ENCODE data around the gene LYPD1.
A peak's percentile ranks its signal among the peaks of the same experiment; 100 is the strongest.

LYPD1 gene

DNA sequence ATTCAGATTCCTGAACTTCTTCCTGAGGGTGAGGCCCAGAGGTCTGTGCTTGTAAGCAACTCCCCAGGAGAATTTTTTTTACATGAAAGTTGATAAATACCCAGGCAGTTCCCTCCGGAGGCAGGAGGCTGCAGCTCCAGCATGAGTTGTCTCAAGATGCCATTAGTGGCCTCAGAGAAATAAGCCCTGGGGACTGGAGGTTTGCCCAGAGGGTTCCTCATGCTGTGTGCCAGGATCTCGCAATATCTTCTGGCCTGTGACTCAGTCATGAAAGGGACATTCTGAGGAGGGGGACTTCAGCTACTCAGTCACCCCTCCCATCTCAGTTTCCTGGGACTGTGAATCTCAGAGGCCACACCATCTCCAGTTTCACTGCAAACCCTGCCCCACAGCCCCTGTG lies 49.9 kb downstream of the LYPD1 start:
- DNase-seq (ENCODE audit: low read depth) = peak; percentile 5
- no peak overlapping the region for H3K4me3 ChIP-seq (ENCODE audit: control insufficient read depth, low read depth, low read length)

DNA sequence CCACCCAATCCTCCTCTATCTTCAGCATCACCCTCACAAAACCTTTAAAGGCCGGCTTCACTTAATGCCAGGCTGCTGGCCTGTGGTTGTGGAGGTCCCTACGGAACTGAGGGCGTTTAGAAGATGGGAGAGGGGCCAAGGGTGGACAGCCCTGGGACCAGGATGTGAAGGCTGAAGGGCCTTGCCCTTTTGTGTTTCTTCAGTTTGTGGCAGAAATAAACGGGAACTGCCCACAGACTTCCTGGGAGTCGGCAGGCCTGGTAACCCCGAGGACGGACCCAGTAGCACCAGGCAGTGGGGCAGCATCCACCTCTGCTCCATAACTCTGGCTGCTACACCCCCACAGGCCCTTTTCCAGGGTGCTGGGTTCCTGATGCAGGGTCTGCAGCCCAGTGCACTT lies 51.3 kb downstream of the LYPD1 start:
- TF ChIP-seq, protein P1, sequence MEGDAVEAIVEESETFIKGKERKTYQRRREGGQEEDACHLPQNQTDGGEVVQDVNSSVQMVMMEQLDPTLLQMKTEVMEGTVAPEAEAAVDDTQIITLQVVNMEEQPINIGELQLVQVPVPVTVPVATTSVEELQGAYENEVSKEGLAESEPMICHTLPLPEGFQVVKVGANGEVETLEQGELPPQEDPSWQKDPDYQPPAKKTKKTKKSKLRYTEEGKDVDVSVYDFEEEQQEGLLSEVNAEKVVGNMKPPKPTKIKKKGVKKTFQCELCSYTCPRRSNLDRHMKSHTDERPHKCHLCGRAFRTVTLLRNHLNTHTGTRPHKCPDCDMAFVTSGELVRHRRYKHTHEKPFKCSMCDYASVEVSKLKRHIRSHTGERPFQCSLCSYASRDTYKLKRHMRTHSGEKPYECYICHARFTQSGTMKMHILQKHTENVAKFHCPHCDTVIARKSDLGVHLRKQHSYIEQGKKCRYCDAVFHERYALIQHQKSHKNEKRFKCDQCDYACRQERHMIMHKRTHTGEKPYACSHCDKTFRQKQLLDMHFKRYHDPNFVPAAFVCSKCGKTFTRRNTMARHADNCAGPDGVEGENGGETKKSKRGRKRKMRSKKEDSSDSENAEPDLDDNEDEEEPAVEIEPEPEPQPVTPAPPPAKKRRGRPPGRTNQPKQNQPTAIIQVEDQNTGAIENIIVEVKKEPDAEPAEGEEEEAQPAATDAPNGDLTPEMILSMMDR (conservative IDR thresholded peaks at IDR 0.05; ENCODE audit: control insufficient read depth, insufficient read depth, low read depth, low read length) = no peak
- H3K4me3 ChIP-seq (ENCODE audit: control insufficient read depth, low read depth, low read length) = no peak overlapping the region
- no peak for DNase-seq (ENCODE audit: low read depth)

More for the DNA sequence above, 49.9 kb downstream of the LYPD1 start:
- TF ChIP-seq, protein P1 (conservative IDR thresholded peaks at IDR 0.05; ENCODE audit: control insufficient read depth, insufficient read depth, low read depth, low read length) = no peak

DNA sequence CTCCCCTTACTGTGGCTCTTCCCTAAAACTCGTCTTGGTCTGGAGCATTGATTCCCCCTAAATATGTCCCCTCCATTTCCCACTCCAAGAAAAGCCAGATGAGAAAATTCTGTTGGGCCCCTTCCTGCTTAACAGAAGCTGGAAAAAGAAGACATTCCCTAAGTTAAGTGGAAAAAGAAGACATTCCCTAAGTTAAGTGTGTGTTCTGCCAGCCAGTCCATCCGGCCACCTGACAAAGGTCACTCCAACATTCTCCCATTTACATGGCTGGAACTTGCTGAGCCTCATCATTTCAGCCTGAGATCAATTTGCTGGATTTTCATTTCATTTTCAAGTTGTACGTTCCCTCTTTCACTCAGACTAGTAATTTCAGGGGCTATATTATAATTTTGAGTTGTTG lies 52.0 kb downstream of the LYPD1 start:
- DNase-seq (ENCODE audit: low read depth) = no peak
- TF ChIP-seq, protein P1 (conservative IDR thresholded peaks at IDR 0.05; ENCODE audit: control insufficient read depth, insufficient read depth, low read depth, low read length) = no peak
- H3K4me3 ChIP-seq (ENCODE audit: control insufficient read depth, low read depth, low read length) = no peak overlapping the region

- no peak overlapping the region for H3K4me3 ChIP-seq (ENCODE audit: control insufficient read depth, low read depth, low read length)
- TF ChIP-seq, protein P1 (conservative IDR thresholded peaks at IDR 0.05; ENCODE audit: control insufficient read depth, insufficient read depth, low read depth, low read length) = no peak
- DNase-seq (ENCODE audit: low read depth) = no peak
These were observed 54.5 kb downstream of the LYPD1 start for GRCh38 chr2:132615329-132616085.

DNA sequence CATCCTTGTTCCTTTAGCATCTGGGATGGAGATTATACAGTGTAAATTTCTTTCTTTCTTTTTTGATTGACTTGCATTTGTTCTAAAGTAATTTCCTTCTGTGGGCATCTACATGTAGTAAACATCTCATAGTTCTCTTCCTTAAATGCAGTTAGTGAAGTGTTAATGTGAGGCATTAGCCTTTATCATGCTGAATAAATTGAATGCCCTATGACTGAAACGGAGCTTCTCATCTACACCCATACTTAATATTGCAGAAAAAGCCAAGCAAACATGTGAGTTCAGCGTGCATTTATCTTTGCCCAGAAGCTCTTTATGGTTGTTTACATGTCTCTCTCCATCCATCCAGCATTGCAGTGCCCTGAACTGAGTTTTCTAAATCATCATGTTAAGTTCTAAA lies 58.3 kb downstream of the LYPD1 start:
- TF ChIP-seq, protein P1 (conservative IDR thresholded peaks at IDR 0.05; ENCODE audit: control insufficient read depth, insufficient read depth, low read depth, low read length) = no peak
- no peak overlapping the region for H3K4me3 ChIP-seq (ENCODE audit: control insufficient read depth, low read depth, low read length)
- DNase-seq (ENCODE audit: low read depth) = no peak

DNA sequence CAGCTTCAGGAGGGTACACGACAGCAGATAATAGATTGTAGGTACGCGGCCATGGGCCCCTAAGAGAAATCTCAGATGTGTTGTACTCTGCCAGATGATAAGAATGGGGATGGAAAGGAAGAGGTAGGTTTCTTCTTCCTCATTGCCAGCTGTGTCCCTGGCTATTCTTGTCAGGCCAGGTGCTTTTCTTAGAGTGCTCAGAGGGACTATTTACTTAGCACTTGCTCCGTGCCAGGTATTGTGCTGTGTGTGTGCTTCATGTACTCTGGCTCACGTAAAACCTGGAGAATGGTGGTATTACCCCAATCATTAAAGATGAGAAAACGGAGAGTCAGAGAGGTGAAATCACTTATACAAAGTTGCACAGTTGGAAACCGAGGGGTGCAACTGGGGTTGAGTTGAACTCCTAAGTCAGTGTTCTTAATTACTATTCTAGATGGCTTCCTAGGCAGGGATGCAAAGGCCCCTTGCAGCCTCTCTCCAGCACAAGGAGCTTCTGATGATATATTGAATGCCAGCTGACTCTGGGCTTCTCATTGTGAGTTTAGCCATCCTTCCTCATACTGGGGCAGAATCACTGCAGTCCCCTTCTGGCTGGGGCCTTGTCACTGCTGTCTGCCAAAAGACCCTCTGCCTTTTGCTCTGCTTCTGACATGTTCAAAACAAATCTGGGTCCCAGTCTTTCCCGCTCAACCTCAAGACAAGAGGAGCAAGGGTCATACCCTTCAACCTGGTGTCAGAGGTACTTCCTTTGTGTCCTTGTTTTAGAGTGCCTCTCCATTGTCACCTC lies 60.7 kb downstream of the LYPD1 start:
- H3K4me3 ChIP-seq (ENCODE audit: control insufficient read depth, low read depth, low read length) = no peak overlapping the region
- no peak for DNase-seq (ENCODE audit: low read depth)
- TF ChIP-seq, protein P1 (conservative IDR thresholded peaks at IDR 0.05; ENCODE audit: control insufficient read depth, insufficient read depth, low read depth, low read length) = no peak

All from fibroblast of mammary gland (primary cell).